RWPE1 (cell line): Measurements from ENCODE around the gene CYB5A.

ENCODE experiments used
- CTCF ChIA-PET: fragments of 350-600 bp; sonication (Branson Sonifier 250); formaldehyde crosslinking; extraction: SDS; loops from one replicate; lab custom pipeline; 2021; lab: Yijun Ruan, JAX
- POLR2A ChIA-PET: fragments of 400-600 bp; formaldehyde crosslinking; extraction: SDS; loops from one replicate; lab custom pipeline; 2020; ENCODE audit warnings: antibody characterized with exemption; ENCODE audit not compliant: low non-redundant PET; lab: Yijun Ruan, JAX
- DNase-seq: peaks from one replicate; pipeline ENCODE4 v3.0.0; 2012; ENCODE audit warnings: low spot score
- H3K27ac ChIP-seq: fragments of 450-650 bp; 2 replicates; pipeline ENCODE4 v1.5.1; 2017
- TF ChIP-seq, protein P1 (sequence below): fragments of 450-650 bp; conservative IDR thresholded peaks from 2 replicates; pipeline ENCODE4 v1.5.1; 2017; ENCODE audit warnings: low read depth, mild to moderate bottlenecking

CYB5A gene

DNA sequence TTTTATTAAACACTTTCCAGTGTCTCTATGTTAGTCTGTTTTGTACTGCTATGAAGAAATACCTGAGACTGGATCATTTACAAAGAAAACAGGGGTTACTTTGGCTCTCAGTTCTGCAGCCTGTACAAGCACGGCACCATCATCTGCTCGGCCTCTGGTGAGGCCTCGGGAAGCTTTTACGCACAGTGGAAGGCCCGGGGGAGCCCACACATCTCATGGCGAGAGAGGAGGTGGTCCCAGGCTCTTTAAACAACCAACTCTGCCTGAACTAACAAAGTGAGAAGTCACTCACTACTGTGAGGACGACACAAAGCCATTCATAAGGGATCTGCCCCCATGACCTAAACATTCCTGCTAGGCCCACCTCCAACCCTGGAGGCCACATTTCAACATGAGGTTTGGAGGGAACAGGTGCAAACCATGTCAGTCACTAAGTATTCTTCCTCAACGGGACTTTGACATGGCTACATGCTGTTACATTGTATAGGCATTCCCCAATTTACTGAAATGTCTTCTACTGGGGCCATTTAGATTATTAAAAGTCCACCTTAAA, 26.1 kb downstream of the CYB5A start:
- ChIA-PET CTCF (no interaction called here), POLR2A (no interaction called here)
- no peak for DNase-seq
- no peak overlapping the region for H3K27ac ChIP-seq
- TF ChIP-seq, protein P1, sequence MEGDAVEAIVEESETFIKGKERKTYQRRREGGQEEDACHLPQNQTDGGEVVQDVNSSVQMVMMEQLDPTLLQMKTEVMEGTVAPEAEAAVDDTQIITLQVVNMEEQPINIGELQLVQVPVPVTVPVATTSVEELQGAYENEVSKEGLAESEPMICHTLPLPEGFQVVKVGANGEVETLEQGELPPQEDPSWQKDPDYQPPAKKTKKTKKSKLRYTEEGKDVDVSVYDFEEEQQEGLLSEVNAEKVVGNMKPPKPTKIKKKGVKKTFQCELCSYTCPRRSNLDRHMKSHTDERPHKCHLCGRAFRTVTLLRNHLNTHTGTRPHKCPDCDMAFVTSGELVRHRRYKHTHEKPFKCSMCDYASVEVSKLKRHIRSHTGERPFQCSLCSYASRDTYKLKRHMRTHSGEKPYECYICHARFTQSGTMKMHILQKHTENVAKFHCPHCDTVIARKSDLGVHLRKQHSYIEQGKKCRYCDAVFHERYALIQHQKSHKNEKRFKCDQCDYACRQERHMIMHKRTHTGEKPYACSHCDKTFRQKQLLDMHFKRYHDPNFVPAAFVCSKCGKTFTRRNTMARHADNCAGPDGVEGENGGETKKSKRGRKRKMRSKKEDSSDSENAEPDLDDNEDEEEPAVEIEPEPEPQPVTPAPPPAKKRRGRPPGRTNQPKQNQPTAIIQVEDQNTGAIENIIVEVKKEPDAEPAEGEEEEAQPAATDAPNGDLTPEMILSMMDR, result no peak

DNA sequence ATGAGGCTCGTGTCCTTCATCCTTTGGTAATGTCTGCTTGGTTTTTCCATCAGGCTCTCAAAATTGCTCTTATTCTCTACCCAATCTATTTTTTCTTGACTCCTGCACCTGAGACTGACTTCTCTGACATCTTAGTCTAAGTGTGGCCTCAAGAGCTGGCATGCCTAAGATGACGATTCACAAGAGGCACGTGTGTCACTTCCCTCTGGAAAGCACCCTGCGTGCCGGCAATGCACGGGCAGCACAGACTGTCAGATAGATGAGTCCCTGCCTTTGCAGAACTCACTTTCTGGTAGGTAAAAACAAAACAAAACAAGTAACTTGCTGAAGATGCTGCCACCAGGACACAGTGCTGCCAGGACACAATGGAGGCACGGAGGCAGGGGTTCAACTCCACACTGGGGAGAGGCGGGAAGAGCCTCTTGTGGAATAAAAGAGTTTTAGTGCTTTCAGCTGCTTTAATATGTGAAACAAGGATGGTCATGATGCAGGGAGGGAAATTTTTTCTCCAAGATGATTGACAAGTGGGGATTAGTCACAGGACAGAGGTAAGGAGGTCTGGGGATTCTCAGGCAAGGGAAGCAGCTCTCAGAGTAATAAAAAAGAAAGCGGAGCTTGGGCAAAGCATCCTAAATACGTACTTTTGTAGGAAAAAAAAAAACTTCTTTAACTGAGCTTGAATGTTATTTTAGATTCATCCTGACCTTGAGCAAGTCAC, 27.3 kb downstream of the CYB5A start:
- H3K27ac ChIP-seq, result no peak overlapping the region
- DNase-seq, result no peak
- ChIA-PET POLR2A (no interaction called here), CTCF (interaction anchor here (0.7 kb wide), 1 partner anchor 214 kb away, joined by 4 read pairs; no protein-coding TSS in a partner anchor)
- TF ChIP-seq, protein P1, result no peak

DNA sequence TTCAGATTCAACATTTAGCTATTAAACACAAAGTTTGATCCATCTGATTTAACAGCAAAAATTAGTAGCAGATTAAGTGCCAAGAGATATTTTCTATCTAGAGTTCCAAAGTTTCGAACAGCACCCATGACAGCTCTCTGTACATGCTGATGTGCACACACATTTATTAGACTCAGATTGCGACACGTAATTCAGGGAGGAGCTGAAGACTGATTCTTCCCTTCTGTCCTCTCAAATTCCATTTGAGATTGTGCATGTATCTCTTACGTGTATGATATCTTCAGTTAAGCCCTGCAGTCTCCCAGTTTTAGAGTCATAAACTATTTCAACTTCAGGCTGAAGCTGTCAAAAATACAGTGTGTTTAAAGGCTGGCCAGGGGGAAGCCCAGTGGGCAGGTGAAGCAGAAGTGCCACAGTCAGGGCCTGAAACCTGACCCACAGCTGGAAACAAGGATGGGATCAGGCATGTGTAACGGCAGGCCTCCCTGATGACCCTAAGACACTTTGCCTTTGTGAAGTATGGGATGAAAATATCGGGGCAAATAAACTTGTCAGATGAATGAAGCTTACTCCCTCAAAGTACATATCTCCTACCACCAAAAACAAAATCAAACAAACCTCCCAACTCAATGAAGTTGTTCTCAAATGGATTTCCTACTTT, 30.6 kb downstream of the CYB5A start:
- no peak overlapping the region for H3K27ac ChIP-seq
- ChIA-PET CTCF (no interaction called here), POLR2A (no interaction called here)
- DNase-seq, result no peak
- TF ChIP-seq, protein P1, result no peak

DNA sequence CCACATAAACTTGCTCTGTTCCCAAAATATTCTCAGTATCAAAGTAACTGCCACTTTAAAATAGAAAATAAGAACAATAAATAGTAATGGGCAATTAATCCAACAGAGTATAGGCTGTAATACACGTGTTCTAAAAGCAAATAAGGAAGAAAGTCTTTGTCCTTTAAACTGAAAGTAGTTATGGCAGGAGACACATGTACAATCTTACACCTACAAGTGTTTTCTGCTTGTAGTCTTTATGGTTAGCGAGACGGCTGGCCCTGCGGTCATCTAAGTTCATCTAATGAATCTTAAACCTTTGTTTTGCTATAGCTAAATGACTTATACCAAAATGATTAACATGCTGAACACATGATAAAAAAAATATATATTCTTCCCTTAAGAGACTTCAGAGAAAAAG, 32.4 kb downstream of the CYB5A start:
- no peak for DNase-seq
- ChIA-PET POLR2A (no interaction called here), CTCF (interaction anchor here (0.6 kb wide), 1 partner anchor 57 kb away, joined by 3 read pairs; no protein-coding TSS in a partner anchor)
- TF ChIP-seq, protein P1, result no peak
- H3K27ac ChIP-seq, result no peak overlapping the region

DNA sequence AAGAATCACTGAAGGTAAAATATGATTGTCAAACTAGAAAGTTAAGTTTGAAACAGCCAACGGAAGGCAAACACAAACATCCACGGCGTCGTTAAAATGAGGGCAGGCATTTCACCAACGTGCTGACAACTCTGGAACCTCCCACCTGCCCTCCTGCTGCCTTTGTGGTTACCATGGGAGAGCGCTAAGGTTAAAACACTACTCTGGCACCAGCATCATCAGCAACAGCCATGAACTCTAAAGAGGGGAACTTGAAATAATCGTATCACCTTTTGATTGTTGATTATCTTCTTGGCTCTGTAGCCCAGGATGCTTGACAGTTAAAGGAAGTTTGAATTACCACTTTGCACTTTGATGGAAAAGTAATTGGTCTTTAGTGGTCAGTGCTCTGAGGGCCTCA, 34.7 kb downstream of the CYB5A start:
- ChIA-PET CTCF (no interaction called here), POLR2A (no interaction called here)
- no peak overlapping the region for H3K27ac ChIP-seq
- no peak for DNase-seq
- TF ChIP-seq, protein P1, result no peak

DNA sequence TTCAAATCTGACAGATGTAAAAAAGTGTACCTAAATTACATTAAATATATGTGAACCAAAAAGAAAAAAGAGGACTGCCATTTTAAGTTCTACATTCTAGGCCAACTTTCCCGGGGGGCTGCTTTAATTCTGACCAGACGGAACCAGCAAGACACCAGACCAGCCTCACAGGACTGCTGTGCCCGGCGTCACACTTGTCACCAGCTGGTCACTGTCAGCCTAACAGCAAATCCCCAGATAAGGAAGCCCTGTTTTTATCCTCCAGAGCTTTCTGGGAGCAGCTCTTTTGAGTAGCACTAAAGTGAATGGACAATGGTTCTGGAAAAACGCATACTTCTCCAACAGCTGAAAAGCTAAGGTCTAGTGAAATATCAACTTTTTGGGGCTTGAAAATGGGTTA, 35.6 kb downstream of the CYB5A start:
- H3K27ac ChIP-seq, result no peak overlapping the region
- DNase-seq, result no peak
- ChIA-PET CTCF (no interaction called here), POLR2A (no interaction called here)
- TF ChIP-seq, protein P1, result no peak
